Nephron (organoid): ENCODE data around the gene CACNA2D2.

Experiments
- H3K27ac Mint-ChIP-seq, 3 experiments: 2 replicates each; pipeline ENCODE4 v1.8.0; 2020; ENCODE audit warnings: mixed read lengths in 3 of 3, mild to moderate bottlenecking in 2 of 3, moderate library complexity in 1 of 3
- H3K27me3 Mint-ChIP-seq: 2 replicates; pipeline ENCODE4 v1.8.0; 2021; ENCODE audit warnings: low read depth, mild to moderate bottlenecking, moderate library complexity, mixed read lengths
- H3K36me3 Mint-ChIP-seq: 2 replicates; pipeline ENCODE4 v1.8.0; 2020; ENCODE audit warnings: low read depth, mixed read lengths
- H3K4me1 Mint-ChIP-seq: 2 replicates; pipeline ENCODE4 v1.8.0; 2020; ENCODE audit warnings: mixed read lengths
- H3K4me3 Mint-ChIP-seq, 3 experiments: 2 replicates each; pipeline ENCODE4 v1.8.0; 2020; ENCODE audit warnings: mild to moderate bottlenecking in 3 of 3, mixed read lengths in 3 of 3, moderate library complexity in 2 of 3
- H3K9me3 Mint-ChIP-seq: 2 replicates; pipeline ENCODE4 v1.8.0; 2020; ENCODE audit warnings: mixed read lengths
- CTCF ChIP-seq, 3 experiments: fragments of 200-600 bp; sonication (generic); IDR thresholded peaks; one replicate each; pipeline ENCODE4 v1.5.0; 2021; ENCODE audit warnings: antibody characterized with exemption in 3 of 3; ENCODE audit not compliant: unreplicated experiment in 3 of 3

Gene CACNA2D2

GRCh38 chr3:50388720-50389413, 114.6 kb downstream of the CACNA2D2 start:
- TF ChIP-seq CTCF (IDR thresholded peaks at IDR 0.05; ENCODE audit: unreplicated experiment in 3 of 3): no peak
- no peaks in the 10 kb centered on the region for H3K9me3 Mint-ChIP-seq
- H3K27me3 Mint-ChIP-seq: peaks cover 5% of the 10 kb centered on the region
- no peaks in the 10 kb centered on the region for H3K36me3 Mint-ChIP-seq
- H3K4me1 Mint-ChIP-seq: peaks cover 24% of the 10 kb centered on the region
- H3K4me3 Mint-ChIP-seq: no peak overlapping the region
- H3K27ac Mint-ChIP-seq: no peak overlapping the region

GRCh38 chr3:50388016-50388719, 115.3 kb downstream of the CACNA2D2 start:
- Mint-ChIP-seq H3K9me3 (no peaks in the 10 kb centered on the region), H3K27me3 (peaks cover 5% of the 10 kb centered on the region)
- peak; percentile 56 to 70 (median 64) for TF ChIP-seq CTCF (IDR thresholded peaks at IDR 0.05; ENCODE audit: unreplicated experiment in 3 of 3)

GRCh38 chr3:50385754-50386153, 117.7 kb downstream of the CACNA2D2 start:
- peaks cover 5% of the 10 kb centered on the region for H3K27me3 Mint-ChIP-seq
- H3K4me3 Mint-ChIP-seq: no peak overlapping the region
- no peak for TF ChIP-seq CTCF (IDR thresholded peaks at IDR 0.05; ENCODE audit: unreplicated experiment in 3 of 3)
- peak overlapping the region in 2 of 3 experiments; percentile 3 to 24 for H3K27ac Mint-ChIP-seq
- peaks cover 41% of the 10 kb centered on the region for H3K4me1 Mint-ChIP-seq
- no peaks in the 10 kb centered on the region for H3K9me3 Mint-ChIP-seq
- H3K36me3 Mint-ChIP-seq: no peaks in the 10 kb centered on the region

More at GRCh38 chr3:50388016-50388719, 115.3 kb downstream of the CACNA2D2 start:
- no peak overlapping the region for H3K4me3 Mint-ChIP-seq
- no peak overlapping the region for H3K27ac Mint-ChIP-seq
- peaks cover 29% of the 10 kb centered on the region for H3K4me1 Mint-ChIP-seq
- no peaks in the 10 kb centered on the region for H3K36me3 Mint-ChIP-seq

- Mint-ChIP-seq H3K27me3 (peaks cover 3% of the 10 kb centered on the region), H3K4me1 (peaks cover 42% of the 10 kb centered on the region), H3K9me3 (no peaks in the 10 kb centered on the region), H3K4me3 (no peak overlapping the region), H3K36me3 (no peaks in the 10 kb centered on the region), H3K27ac (peak overlapping the region; percentile 67 to 88 (median 75))
- no peak for TF ChIP-seq CTCF (IDR thresholded peaks at IDR 0.05; ENCODE audit: unreplicated experiment in 3 of 3)
Observed at GRCh38 chr3:50383750-50384149, 119.7 kb downstream of the CACNA2D2 start.

- Mint-ChIP-seq H3K9me3 (no peaks in the 10 kb centered on the region), H3K4me3 (peak overlapping the region in 1 of 3 experiments; percentile 38), H3K27me3 (peaks cover 3% of the 10 kb centered on the region), H3K36me3 (no peaks in the 10 kb centered on the region), H3K27ac (peak overlapping the region; percentile 87 to 97 (median 89)), H3K4me1 (peaks cover 42% of the 10 kb centered on the region)
- TF ChIP-seq CTCF (IDR thresholded peaks at IDR 0.05; ENCODE audit: unreplicated experiment in 3 of 3): no peak
Observed at GRCh38 chr3:50382722-50383121, 120.7 kb downstream of the CACNA2D2 start.
